NCI-H1417 (cell line): ENCODE results near the gene DNAJB12.
"Not testable (repeated sequence)": the region's sequence is repeated elsewhere in the genome, so short reads cannot be mapped to it uniquely, and the experiment has no call there.

Experiments
- DNase-seq, 3 experiments: peaks; one replicate each; lab custom pipeline; 2025; lab: John Stamatoyannopoulos, UW

The DNAJB12 gene

DNA sequence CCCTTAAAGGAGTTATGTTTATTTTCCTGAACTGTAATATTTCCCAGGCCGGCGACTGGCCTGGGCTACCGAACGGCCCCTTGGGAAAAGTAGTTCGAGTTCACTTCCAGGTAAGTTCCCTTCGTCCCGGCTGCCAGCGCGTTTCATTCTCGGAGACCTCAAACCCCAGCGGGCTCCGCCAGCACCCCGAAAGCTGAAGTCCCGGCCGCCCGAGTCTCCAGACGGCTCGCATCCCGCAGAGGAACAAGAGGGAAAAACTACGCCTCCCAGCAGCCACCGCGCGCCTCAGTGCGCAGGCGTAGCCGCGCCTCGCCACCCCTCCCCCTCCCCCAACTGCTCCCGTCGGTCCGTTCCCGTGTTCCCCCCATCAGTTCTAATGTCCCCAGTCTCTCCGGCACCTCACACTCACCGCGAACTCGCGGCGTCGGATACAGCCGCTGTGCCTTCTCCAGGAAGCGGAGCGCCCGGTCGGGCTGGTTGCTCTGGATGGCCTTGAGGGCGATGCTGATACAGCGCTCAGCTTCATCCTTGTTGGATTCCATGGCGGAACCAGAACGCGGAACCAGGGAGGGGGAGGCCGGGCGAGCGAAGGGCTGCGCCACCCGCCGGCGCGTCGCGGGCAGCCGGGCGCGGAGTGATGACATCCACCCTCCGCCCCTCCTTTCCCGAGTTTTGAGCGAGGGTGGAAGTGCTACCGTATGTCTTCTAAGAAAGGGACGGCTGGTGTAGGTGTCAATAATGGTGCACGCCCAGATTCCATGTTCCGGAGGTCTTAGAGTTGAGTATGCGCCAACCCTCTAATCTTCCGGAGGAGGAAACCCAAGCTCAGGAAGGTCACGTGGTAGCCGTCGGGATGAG lies at the start of gene DNAJB12:
DNAJB12 (minus strand) TSS at position 564 of the 858 bp plus-strand sequence; CDS start at position 542, 22 bp downstream.
- DNase-seq: peak; percentile 87 to 93 (median 93)

DNA sequence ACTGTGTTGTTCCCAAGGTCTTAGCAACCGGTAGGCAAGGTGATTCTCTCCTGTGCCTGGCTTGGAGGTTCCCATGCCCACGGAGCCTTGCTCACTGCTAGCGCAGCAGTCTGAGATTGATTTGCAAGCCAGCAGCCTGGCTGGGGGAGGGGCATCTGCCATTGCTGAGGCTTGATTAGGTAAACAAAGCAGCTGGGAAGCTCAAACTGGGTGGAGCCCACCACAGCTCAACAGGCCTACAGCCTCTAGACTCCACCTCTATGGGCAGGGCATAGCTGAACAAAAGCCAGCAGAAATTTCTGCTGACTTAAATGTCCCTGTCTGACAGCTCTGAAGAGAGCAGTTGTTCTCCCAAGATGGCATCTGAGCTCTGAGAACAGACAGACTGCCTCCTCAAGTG lies 40.9 kb upstream of the DNAJB12 start:
- DNase-seq: peak in 1 of 3 experiments; percentile 5

DNA sequence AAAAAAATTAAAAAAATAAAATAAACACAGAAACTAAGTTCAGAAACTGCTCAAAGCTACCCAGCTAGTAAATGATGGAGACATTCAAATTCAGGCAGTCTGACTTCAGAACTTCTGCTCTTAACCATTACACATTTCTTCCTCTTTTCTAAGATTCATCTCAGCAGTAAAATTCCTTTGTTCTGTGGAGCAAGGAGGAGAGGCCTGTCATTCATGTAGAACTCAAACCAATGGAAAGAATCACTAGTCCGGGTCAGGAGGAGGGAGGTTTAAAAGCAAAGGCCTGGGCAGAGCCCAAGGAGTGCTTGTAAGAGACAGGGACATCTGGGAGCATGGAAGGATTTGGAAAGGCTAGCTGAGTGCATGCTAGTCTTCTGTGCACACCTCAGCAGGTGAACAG lies 37.9 kb upstream of the DNAJB12 start:
- DNase-seq: no peak

DNA sequence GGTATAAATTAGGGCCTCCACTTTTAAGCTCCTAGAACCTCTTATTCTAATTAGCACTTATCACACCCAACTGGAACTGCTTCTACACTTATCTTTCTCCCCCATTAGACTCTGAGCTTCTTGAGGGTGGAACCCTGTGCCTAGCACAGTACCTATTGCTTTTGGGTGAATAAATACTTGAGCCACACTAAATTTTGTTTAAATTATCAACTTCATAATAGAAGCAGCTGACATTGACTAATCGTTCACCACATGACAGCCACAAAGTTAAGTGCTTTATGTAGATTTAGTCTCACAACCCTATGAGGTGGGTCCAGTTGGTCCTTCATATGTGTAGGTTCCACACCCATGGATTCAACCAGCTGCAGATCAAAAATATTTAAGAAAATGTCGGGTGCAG lies 36.0 kb upstream of the DNAJB12 start:
- no peak for DNase-seq

DNA sequence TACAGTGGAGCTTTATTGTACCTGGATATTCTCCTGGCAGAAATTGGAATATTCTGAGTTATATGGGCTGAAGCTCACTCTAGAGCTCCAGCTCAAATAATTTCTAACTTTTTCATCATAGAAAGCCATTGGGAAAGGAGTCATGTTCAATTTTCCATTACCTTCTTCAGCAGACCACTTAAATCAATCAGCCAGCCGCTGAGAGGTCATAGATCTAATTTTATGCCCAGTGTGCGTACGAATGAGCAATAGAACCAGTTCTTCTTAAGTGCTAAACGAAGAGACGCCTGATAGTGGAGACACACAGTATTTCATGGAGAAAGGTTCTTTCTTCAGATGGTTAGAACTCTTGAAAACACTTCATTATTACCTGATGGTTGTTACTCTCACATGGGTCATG lies 35.0 kb upstream of the DNAJB12 start:
- DNase-seq: no peak

DNA sequence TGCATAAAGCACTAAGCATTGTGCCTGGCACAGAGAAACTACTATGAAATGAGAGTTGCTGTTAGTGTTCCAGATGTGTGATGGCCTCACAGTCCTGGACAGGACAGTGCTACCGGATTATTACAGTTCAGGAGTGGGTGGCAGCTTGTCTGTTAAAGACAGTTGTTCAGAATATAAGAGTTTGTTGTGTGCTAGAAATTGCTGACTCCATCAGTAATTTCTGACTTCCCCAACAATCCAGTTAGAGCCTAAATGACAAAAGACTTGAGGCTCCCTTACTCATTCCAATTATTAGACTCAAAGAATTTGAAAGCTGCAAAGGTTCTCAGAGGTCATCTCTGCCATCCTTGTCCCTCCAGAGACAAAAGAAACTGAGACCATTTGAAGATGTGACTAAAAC lies 34.3 kb upstream of the DNAJB12 start:
- no peak for DNase-seq

DNA sequence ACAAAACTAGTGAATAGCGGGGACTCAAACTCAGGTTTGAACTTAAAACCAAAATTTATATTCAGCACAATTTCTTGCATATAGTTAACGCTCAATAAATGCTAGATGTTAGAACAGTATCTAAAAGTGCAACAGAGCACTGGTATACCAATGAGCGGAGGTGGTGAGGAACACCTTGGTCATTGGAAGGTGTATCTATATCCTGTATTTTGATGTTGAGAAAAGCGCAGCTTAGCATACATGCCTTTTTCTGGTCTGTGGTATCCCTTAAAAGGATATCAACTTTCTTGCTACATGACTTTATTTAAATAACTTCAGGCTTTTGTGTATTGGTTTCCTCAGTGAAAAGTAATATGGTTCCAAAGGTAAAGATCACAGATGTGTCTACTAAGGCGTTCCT lies 33.3 kb upstream of the DNAJB12 start:
- no peak for DNase-seq

DNA sequence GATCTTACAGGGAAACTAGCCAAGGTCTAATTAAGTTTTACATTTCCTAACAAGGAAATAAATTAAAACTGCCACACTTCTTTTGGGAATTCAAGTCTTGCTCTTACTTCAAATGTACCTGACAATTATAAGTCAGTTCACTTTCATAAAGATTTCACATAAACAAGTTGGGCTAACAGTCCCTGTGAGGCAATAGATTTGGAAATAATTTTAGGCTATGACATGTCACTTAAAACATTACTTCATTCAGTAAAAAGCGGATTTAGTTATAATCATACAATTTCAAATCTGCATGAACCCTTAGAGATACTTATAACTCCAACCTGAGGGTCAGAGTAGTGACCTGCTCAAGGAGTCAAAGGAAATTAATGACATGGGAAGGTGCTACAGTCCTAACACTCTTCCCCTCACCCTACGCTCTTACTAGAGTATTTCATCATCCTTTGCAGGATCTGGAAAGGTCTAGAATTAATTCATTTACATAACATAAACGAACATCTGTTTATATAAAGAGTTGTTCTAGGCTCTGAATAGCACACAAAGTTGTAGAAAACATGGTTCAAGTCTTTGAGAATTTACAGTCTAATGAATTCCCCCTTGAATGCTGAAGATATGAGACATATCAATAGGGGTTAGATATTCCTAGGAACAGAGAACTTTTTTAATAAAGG lies 32.3 kb upstream of the DNAJB12 start:
- DNase-seq: no peak

DNA sequence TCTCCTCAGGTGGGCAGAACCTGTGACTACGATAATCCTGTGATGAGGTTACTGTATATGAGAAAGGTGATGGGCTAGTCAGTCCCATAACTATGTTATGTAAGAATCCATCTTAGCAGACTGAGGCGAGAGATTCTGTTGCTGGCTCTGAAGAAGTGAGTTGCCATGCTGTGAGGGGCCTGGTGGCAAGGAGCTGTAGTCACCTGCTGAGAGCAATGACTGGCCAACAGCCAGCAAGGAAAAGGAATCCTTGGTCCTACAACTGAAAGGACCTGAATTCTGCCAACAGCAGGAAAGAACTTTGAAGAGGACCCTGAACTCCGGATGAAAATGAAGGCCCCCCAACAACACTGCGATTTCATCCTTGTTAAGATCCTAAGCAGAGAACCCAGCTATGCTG lies 31.0 kb upstream of the DNAJB12 start:
- DNase-seq: no peak

DNA sequence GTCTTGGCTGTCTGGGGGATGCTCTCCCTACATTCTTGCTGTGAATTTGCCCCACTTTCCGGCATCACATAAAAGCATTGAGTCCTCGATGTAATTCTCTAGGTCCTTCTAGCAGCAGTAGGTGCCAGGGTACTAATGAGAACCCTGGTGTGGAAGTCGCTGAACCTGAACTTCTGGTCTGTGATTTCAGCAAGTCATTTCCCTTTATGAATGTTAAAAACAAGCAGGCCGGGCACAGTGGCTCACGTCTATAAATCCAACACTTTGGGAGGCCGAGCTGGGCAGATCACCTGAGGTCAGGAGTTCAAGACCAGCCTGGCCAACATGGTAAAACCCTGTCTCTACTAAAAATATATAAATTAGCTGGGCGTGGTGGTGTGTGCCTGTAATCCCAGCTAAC lies 30.3 kb upstream of the DNAJB12 start:
- not testable (repeated sequence) for DNase-seq

DNA sequence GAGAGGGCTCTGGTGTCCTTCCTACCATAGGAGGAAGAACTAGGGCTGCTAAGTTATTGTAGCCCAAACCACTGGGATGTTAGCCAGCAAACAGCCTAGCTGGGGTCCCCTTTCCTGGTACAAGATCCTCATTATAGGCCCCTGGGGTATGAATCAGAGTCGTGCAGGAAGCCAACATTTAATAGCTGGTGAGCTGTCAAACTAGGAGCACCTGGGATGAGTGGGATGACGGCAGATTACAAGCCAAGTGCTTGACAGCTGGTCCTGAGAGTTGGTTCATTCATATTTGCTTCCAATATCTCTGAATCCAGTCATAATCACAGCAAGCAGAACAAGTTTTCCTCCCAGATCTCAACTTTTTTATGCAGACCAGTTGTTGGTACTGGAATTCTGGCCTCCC lies 25.1 kb upstream of the DNAJB12 start:
- DNase-seq: peak in 1 of 3 experiments; percentile 42

DNA sequence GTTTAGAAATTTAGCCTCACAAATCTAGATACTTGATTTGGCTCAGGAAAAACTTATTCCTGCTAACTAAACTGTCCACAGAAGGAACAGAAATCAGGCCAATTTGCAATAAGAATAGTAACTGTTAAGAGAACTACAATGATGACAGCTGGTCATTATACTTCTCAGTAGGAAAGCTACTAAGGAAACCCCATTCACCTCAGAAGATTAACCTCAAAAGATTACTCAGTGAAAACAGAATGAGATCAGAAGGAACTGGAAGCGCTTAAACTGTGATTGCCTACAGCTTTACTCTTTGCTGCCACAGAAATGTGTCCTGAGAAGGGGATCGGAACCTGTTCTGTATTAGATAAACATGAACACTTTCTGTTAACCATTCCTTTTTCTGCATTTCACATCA lies 24.3 kb upstream of the DNAJB12 start:
- no peak for DNase-seq

DNA sequence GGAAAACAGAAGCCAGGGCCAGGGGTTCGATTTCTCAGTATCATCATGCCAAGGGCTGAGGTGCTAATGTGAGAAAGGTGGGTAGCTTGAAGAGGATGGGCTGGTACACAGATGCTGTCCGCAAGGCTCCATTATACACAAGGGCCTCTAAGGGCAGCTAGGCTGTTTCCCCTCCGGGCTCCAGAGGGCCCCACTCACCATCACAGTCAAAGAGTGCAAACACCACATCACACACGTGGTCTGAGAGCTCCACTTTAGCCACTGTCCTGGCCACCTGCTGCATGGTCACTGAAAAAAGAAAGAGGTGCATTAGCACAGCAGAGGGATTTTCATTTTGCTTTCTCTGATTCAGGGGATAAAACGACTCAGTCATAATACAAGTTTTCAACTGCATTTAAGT lies 20.9 kb upstream of the DNAJB12 start:
- DNase-seq: peak in 1 of 3 experiments; percentile 7

DNA sequence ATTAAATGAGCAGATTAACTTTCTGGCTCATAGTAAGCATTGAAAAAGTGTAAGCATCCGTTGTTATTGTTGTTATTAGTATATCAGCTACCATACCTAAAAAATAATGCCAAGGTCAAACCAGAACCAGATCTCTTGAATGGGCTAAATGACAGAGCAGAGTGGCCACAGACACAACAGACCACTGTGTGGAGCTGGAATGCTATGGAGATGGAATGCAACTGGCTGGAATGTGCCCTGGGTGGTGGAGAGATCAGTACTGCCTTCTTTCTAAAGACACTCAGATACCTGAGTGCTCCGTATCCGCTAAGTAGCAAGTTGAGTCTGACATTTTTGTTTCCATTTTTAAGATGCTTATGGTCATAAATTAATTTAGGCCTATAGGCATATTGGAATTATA lies 20.5 kb upstream of the DNAJB12 start:
- no peak for DNase-seq

DNA sequence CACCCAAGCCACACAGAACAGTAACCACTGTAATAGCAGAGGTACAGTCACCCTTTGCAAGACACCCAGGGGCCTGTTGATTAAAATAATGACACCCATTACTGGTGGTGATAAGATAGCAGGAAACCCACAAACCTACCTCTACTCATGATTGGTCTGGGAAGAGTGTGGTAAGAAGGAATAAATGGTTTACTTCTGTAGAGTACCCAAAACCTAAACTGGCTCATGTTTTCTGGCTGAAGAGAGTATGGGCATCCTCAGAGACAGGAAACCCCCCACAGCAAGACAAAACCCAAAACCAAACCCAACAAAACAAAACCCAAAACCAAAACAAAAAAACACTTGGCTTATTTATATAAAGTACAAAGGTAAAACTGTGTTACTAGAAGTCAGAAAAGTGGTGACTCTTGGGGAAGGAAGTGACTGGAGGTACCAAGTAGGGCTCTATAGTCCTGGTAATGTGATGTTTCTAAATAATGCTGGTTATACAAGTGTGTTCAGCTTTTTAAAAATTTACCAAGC lies 15.5 kb upstream of the DNAJB12 start:
- DNase-seq: no peak

DNA sequence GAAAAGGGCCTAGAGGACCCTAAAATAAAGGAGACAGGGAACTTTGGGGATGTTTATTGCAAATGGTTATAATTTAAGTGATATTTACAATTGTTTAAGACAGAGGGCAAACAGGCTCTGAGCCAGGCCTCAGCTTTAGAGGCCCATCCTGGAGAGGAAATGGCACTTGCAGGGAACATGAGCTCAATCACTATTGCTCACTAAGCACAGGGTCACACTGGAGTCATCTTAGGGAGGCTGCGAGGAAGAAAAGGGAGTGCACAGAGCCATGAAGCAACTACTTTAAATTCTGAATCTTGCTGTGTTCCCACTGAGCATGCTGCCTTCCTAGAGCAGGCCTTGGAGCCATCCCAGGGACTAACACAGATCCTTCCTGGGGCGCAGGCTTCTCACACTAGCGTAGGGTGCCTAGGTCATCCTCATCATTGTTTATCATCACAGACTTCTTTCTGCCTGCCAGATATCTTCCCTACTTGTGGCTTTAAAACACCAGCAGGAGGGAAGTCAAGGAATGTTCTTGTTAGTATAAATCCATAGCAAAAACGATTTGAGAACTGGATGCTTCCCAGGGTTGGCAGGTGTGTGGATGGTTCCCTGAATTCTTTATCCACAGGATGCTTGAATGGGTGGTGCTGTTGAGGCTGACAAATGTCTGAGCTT lies 12.7 kb upstream of the DNAJB12 start:
- DNase-seq: no peak

DNA sequence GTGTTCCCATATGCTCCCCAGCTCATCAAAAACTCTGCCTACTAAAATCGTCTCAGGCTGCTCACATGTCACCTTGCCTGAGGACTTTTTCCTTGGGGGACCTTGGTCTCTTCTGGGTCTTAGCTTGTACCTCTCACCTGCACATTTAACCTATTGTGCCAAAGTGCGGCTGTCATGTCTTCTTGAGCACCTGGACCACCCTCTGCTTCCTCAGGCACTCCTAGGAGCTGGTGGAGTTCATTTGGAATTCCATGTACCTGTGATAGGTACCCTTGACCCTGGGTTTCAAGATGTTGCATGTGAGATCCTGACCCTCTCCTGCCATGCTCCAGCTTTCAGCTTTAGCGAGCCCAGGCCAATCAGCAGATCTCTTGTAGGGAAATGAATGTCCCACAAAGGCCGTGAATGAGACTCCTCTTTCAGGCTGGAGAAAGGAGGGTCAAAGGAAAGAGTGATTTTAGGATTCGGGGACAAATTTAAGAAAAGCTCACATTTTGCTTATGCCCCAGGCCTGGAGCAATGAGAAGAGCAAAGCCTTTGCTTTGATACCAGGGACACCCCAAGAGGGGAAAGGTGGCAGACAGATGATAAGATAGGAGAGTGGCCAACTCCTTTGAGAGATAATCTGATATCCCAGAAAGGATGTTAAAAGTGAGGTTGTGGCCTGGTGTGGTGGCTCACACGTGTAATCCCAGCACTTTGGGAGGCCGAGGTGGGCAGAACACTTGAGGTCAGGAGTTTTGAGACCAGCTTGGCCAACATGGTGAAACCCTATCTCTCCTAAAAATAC lies 10.6 kb upstream of the DNAJB12 start:
- DNase-seq: no peak

DNA sequence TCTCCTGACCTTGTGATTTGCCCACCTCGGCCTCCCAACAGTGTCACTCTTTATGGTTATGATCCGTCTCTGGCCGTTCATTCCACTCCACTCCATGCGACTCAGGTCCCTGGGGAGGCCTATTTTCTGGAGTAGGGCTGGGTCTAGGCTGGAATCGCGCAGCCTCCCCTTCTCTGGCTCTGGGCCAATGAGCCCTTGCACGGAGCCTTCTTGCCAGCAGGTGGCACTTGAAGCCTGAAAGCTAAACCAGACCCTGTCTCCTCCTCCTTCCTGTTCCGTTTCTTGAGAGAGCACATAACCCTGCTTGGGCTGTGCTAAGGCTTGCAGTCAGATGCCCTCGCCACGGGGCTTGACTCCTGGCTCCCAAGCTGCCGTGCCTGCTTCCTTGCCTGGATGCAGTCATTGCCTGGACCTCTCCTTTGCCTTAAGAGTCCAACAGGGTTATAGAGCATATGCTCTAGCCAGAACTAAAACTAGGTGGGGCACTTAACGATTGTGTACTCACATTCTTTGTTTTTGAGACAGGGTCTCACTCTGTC lies 9.6 kb upstream of the DNAJB12 start:
- DNase-seq: peak; percentile 59 to 92 (median 88)

DNA sequence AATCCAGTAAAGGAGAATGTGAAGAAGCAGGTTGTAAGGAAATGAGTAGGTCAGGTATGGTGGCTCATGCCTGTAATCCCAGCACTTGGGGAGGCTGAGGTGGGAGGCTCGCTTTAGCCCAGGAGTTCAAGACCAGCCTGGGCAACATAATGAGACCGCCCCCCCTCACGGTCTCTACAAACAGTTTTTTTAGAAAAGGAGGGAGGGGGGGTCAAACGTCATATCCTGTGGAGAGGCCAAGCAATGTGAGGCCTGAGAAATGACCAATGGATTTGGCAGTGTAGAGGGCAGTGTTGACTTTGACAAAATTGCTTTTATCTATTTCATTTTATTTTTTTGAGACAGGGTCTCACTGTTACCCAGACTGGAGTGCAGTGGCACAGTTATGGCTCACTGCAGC lies 2.3 kb upstream of the DNAJB12 start:
- no peak for DNase-seq

DNA sequence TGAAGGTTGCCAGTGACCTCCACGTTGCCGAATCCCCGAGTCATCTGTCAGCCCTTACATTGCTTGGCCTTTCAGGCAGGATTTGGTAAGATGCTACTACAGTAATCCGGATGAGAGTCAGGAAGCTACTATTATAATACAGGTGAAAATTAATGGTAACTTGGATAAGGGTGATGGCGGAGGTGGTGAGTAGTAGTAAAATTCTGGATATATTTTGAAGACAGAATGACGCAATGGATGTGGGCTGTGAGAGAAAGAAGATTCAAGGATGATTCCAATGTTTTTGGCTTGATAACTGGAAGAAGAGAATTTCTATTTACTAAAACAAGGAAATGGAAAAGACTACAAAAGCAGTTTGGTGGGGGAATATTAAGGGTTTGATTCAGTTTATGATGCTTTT lies 1.4 kb upstream of the DNAJB12 start:
- DNase-seq: no peak

DNA sequence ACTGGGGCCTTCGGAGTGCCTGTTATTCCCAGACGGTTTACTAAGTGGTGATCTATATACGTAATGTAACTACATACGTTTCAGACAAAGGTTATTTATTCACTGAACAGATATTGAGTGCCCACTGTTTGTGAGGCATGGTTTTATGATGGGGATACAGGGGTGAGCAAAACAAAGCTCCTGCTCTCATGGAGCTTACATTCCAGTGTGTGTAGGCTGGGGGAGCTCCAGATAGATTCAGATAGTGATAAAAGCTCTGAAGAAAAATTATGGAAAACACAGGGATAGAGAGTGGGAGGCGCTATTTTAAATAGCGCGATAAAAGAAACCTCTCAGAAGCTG lies 466 bp upstream of the DNAJB12 start:
- DNase-seq: no peak

DNA sequence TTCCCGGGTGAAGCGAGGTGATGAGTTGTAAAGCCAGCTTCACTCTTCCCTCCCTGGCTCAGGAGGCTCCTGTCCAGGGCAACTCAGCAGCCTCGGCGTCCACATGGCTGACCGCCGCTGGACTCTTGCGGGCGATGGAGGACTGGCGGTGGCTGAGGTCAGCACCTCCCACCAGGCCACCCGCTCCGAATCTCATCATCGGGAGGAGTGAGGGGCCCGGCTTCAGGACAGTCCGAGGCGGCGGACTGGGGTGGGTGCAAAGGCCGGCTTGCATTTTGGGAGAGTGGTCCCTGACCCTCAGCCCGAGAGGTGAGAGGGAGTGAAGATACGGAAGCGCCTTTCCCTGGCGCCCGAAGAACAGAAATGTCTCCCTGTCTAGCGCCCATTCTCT lies 759 bp downstream of the DNAJB12 start:
- peak in 1 of 3 experiments; percentile 46 for DNase-seq
